WTC11 (cell line): ENCODE measurements around the gene NCKAP5. TPM values are rescaled to one million over a fixed set of nuclear protein-coding genes. Genes with fewer than 3 reads are reported as not detected.

Experiments used
- ATAC-seq: fragments of 200-7000 bp; cut with Tn5 transposase; 2 replicates; pipeline ENCODE4 v1.10.0; 2021; ENCODE audit warnings: mild to moderate bottlenecking, moderate library complexity
- CTCF ChIA-PET: fragments of 300-600 bp; sonication (Branson Sonifier 250); formaldehyde crosslinking; loops from one replicate; lab custom pipeline; 2021; ENCODE audit warnings: antibody characterized with exemption; lab: Charles Lee
- POLR2A ChIA-PET: fragments of 350-600 bp; sonication (Branson Sonifier 250); formaldehyde crosslinking; loops from one replicate; lab custom pipeline; 2021; ENCODE audit warnings: antibody characterized with exemption; lab: Charles Lee
- DNase-seq: peaks from one replicate; pipeline ENCODE4 v3.0.0; 2021; ENCODE audit warnings: low spot score
- H3K27ac Mint-ChIP-seq: 2 replicates; pipeline ENCODE4 v1.8.0; 2021; ENCODE audit warnings: mixed read lengths
- H3K27me3 Mint-ChIP-seq: 2 replicates; pipeline ENCODE4 v1.8.0; 2021; ENCODE audit warnings: low read depth, mild to moderate bottlenecking, moderate library complexity, mixed read lengths
- H3K36me3 Mint-ChIP-seq: 2 replicates; pipeline ENCODE4 v1.8.0; 2021; ENCODE audit warnings: mixed read lengths
- H3K4me1 Mint-ChIP-seq: 2 replicates; pipeline ENCODE4 v1.8.0; 2022; ENCODE audit warnings: mixed read lengths
- H3K4me3 Mint-ChIP-seq: 2 replicates; pipeline ENCODE4 v1.8.0; 2021; ENCODE audit warnings: mild to moderate bottlenecking, moderate library complexity, mixed read lengths
- H3K9me3 Mint-ChIP-seq: 2 replicates; pipeline ENCODE4 v1.8.0; 2021; ENCODE audit warnings: mixed read lengths
- ATF1 ChIP-seq: sonication (generic); formaldehyde crosslinking; IDR thresholded peaks from 2 replicates; pipeline ENCODE4 v1.8.1; 2023; ENCODE audit warnings: mild to moderate bottlenecking, moderate library complexity, missing genetic modification reagents
- HMGA2 ChIP-seq: fragments of 250-450 bp; sonication (Bioruptor Pico); IDR thresholded peaks from 2 replicates; pipeline ENCODE4 v1.4.0; 2021; ENCODE audit warnings: mild to moderate bottlenecking, moderate library complexity
- NR2C2 ChIP-seq: sonication (generic); formaldehyde crosslinking; IDR thresholded peaks from 2 replicates; pipeline ENCODE4 v1.8.0; 2022; ENCODE audit warnings: mild to moderate bottlenecking, missing genetic modification reagents
- RELA ChIP-seq: sonication (generic); formaldehyde crosslinking; IDR thresholded peaks from 2 replicates; pipeline ENCODE4 v1.8.1; 2022; ENCODE audit warnings: missing genetic modification reagents, mild to moderate bottlenecking, borderline replicate concordance
- SMAD3 ChIP-seq: sonication (generic); formaldehyde crosslinking; IDR thresholded peaks from 2 replicates; pipeline ENCODE4 v1.8.0; 2022; ENCODE audit warnings: missing genetic modification reagents, mild to moderate bottlenecking, borderline replicate concordance
- SOX15 ChIP-seq: fragments of 250-450 bp; sonication (Bioruptor Pico); IDR thresholded peaks from 2 replicates; pipeline ENCODE4 v1.9.0; 2021; ENCODE audit warnings: mild to moderate bottlenecking
- TCF7 ChIP-seq: sonication (generic); formaldehyde crosslinking; IDR thresholded peaks from 2 replicates; pipeline ENCODE4 v1.8.0; 2022; ENCODE audit warnings: mild to moderate bottlenecking, low read depth, missing genetic modification reagents, moderate library complexity
- TEAD1 ChIP-seq: sonication (generic); formaldehyde crosslinking; IDR thresholded peaks from 2 replicates; pipeline ENCODE4 v1.8.0; 2022; ENCODE audit warnings: mild to moderate bottlenecking, missing genetic modification reagents
- ZBTB21 ChIP-seq: sonication (generic); formaldehyde crosslinking; IDR thresholded peaks from 2 replicates; pipeline ENCODE4 v1.8.1; 2023; ENCODE audit warnings: mild to moderate bottlenecking, missing genetic modification reagents, borderline replicate concordance
- ZNF121 ChIP-seq: sonication (generic); formaldehyde crosslinking; IDR thresholded peaks from 2 replicates; pipeline ENCODE4 v1.8.0; 2023; ENCODE audit warnings: missing genetic modification reagents
- ZNF138 ChIP-seq: sonication (generic); formaldehyde crosslinking; conservative IDR thresholded peaks from 2 replicates; pipeline ENCODE4 v1.8.1; 2022; ENCODE audit warnings: mild to moderate bottlenecking, moderate library complexity, missing genetic modification reagents
- total RNA-seq: library from RNA; stranded (reverse); gene quantifications from 3 replicates; pipeline ENCODE4 v1.2.3, GENCODE V29; 2021
- TF ChIP-seq, protein P1 (sequence below): sonication (generic); formaldehyde crosslinking; IDR thresholded peaks from 2 replicates; pipeline ENCODE4 v1.8.0; 2022; ENCODE audit warnings: mild to moderate bottlenecking, missing genetic modification reagents
- TF ChIP-seq, protein P2 (sequence below): sonication (generic); formaldehyde crosslinking; IDR thresholded peaks from 2 replicates; pipeline ENCODE4 v1.8.1; 2023; ENCODE audit warnings: mild to moderate bottlenecking, missing genetic modification reagents
- TF ChIP-seq, protein P3 (sequence below): sonication (generic); formaldehyde crosslinking; IDR thresholded peaks from 2 replicates; pipeline ENCODE4 v1.8.0; 2023; ENCODE audit warnings: missing genetic modification reagents, mild to moderate bottlenecking, borderline replicate concordance
- TF ChIP-seq, protein P4 (sequence below): sonication (generic); formaldehyde crosslinking; IDR thresholded peaks from 2 replicates; pipeline ENCODE4 v1.8.1; 2022; ENCODE audit warnings: mild to moderate bottlenecking, moderate library complexity, missing genetic modification reagents
- TF ChIP-seq, protein P5 (sequence below): fragments of 200-600 bp; IDR thresholded peaks from 2 replicates; pipeline ENCODE4 v1.8.0; 2022; ENCODE audit warnings: antibody characterized with exemption
- TF ChIP-seq, protein P6 (sequence below): fragments of 250-450 bp; sonication (Bioruptor Pico); conservative IDR thresholded peaks from 2 replicates; pipeline ENCODE4 v1.9.0; 2021; ENCODE audit warnings: mild to moderate bottlenecking
- TF ChIP-seq, protein P7 (sequence below): fragments of 250-450 bp; sonication (Bioruptor Pico); IDR thresholded peaks from 2 replicates; pipeline ENCODE4 v2.1.2; 2022; ENCODE audit warnings: mild to moderate bottlenecking, moderate library complexity
- TF ChIP-seq, protein P8 (sequence below): sonication (generic); formaldehyde crosslinking; IDR thresholded peaks from 2 replicates; pipeline ENCODE4 v1.8.1; 2022; ENCODE audit warnings: low read depth, missing genetic modification reagents, borderline replicate concordance
- TF ChIP-seq, protein P9 (sequence below): sonication (generic); formaldehyde crosslinking; IDR thresholded peaks from 2 replicates; pipeline ENCODE4 v1.8.1; 2022; ENCODE audit warnings: mild to moderate bottlenecking, missing genetic modification reagents, moderate library complexity, borderline replicate concordance

The NCKAP5 gene
- total RNA-seq, 1 experiment from 2014 or later, result 0.55 TPM

DNA sequence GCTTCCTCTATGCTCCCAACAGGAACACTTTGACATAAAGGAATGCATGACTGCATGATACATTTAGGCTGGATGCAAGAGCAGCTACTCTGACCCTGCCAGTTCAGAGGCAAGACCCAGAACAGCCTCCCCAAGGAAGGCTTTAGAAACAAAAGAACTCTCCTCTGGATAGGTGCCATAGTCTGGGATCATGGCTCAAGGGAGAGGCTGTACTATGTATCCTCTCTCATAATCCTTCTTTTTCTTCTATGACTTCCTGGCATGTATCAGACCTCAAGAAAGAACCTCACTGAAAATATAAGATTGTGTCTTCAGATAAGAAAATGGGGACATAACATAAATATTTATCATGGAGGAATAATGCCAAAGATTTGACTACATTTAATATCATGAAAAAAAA is 704.3 kb downstream of the NCKAP5 start (continued):
- TF ChIP-seq TCF7 (CRISPR knock-in tag), result no peak
- TF ChIP-seq, protein P1, sequence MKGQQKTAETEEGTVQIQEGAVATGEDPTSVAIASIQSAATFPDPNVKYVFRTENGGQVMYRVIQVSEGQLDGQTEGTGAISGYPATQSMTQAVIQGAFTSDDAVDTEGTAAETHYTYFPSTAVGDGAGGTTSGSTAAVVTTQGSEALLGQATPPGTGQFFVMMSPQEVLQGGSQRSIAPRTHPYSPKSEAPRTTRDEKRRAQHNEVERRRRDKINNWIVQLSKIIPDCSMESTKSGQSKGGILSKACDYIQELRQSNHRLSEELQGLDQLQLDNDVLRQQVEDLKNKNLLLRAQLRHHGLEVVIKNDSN, result no peak
- no peak for TF ChIP-seq ZNF121 (CRISPR knock-in tag)
- no peak for TF ChIP-seq SOX15 (CRISPR knock-in tag)

DNA sequence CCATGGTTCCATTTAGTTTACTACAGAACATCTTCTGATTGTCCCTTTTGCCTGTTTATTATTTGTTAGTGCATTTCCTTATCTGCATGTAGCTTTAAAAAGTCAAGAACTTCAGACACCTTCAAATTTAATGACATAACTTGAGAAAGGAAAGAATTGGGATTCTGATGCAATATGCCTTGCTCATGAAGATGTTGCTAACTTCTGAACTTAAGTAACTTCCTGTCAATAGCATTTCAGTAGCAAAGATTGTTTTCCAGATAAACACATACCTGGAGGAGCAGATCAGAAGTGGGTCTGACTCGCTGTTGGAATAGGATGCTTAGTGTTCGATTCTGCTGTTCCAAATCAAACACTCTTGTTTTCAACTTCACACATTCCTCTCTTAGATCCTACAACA is 708.0 kb downstream of the NCKAP5 start:
- CTCF ChIA-PET, result no interaction called here
- no peak for ATAC-seq
- no peak overlapping the region for H3K27ac Mint-ChIP-seq
- H3K36me3 Mint-ChIP-seq, result no peaks in the 10 kb centered on the region
- H3K9me3 Mint-ChIP-seq, result no peaks in the 10 kb centered on the region
- POLR2A ChIA-PET, result no interaction called here
- no peak for DNase-seq
- peaks cover 19% of the 10 kb centered on the region for H3K4me1 Mint-ChIP-seq
- H3K27me3 Mint-ChIP-seq, result no peaks in the 10 kb centered on the region
- no peak overlapping the region for H3K4me3 Mint-ChIP-seq
- TF ChIP-seq, protein P2, sequence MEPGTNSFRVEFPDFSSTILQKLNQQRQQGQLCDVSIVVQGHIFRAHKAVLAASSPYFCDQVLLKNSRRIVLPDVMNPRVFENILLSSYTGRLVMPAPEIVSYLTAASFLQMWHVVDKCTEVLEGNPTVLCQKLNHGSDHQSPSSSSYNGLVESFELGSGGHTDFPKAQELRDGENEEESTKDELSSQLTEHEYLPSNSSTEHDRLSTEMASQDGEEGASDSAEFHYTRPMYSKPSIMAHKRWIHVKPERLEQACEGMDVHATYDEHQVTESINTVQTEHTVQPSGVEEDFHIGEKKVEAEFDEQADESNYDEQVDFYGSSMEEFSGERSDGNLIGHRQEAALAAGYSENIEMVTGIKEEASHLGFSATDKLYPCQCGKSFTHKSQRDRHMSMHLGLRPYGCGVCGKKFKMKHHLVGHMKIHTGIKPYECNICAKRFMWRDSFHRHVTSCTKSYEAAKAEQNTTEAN (CRISPR knock-in tag), result no peak
- TF ChIP-seq NR2C2 (CRISPR knock-in tag) (no peak), RELA (CRISPR knock-in tag) (no peak), HMGA2 (no peak), SMAD3 (no peak), ZNF138 (CRISPR knock-in tag) (no peak), ZBTB21 (CRISPR knock-in tag) (no peak), SOX15 (CRISPR knock-in tag) (no peak), TEAD1 (CRISPR knock-in tag) (no peak), ATF1 (CRISPR knock-in tag) (no peak)
- TF ChIP-seq, protein P3, sequence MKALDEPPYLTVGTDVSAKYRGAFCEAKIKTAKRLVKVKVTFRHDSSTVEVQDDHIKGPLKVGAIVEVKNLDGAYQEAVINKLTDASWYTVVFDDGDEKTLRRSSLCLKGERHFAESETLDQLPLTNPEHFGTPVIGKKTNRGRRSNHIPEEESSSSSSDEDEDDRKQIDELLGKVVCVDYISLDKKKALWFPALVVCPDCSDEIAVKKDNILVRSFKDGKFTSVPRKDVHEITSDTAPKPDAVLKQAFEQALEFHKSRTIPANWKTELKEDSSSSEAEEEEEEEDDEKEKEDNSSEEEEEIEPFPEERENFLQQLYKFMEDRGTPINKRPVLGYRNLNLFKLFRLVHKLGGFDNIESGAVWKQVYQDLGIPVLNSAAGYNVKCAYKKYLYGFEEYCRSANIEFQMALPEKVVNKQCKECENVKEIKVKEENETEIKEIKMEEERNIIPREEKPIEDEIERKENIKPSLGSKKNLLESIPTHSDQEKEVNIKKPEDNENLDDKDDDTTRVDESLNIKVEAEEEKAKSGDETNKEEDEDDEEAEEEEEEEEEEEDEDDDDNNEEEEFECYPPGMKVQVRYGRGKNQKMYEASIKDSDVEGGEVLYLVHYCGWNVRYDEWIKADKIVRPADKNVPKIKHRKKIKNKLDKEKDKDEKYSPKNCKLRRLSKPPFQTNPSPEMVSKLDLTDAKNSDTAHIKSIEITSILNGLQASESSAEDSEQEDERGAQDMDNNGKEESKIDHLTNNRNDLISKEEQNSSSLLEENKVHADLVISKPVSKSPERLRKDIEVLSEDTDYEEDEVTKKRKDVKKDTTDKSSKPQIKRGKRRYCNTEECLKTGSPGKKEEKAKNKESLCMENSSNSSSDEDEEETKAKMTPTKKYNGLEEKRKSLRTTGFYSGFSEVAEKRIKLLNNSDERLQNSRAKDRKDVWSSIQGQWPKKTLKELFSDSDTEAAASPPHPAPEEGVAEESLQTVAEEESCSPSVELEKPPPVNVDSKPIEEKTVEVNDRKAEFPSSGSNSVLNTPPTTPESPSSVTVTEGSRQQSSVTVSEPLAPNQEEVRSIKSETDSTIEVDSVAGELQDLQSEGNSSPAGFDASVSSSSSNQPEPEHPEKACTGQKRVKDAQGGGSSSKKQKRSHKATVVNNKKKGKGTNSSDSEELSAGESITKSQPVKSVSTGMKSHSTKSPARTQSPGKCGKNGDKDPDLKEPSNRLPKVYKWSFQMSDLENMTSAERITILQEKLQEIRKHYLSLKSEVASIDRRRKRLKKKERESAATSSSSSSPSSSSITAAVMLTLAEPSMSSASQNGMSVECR (CRISPR knock-in tag), result no peak
- TF ChIP-seq, protein P4, sequence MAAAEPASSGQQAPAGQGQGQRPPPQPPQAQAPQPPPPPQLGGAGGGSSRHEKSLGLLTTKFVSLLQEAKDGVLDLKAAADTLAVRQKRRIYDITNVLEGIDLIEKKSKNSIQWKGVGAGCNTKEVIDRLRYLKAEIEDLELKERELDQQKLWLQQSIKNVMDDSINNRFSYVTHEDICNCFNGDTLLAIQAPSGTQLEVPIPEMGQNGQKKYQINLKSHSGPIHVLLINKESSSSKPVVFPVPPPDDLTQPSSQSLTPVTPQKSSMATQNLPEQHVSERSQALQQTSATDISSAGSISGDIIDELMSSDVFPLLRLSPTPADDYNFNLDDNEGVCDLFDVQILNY (CRISPR knock-in tag), result no peak
- TF ChIP-seq, protein P5, sequence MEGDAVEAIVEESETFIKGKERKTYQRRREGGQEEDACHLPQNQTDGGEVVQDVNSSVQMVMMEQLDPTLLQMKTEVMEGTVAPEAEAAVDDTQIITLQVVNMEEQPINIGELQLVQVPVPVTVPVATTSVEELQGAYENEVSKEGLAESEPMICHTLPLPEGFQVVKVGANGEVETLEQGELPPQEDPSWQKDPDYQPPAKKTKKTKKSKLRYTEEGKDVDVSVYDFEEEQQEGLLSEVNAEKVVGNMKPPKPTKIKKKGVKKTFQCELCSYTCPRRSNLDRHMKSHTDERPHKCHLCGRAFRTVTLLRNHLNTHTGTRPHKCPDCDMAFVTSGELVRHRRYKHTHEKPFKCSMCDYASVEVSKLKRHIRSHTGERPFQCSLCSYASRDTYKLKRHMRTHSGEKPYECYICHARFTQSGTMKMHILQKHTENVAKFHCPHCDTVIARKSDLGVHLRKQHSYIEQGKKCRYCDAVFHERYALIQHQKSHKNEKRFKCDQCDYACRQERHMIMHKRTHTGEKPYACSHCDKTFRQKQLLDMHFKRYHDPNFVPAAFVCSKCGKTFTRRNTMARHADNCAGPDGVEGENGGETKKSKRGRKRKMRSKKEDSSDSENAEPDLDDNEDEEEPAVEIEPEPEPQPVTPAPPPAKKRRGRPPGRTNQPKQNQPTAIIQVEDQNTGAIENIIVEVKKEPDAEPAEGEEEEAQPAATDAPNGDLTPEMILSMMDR, result no peak
- TF ChIP-seq, protein P6, sequence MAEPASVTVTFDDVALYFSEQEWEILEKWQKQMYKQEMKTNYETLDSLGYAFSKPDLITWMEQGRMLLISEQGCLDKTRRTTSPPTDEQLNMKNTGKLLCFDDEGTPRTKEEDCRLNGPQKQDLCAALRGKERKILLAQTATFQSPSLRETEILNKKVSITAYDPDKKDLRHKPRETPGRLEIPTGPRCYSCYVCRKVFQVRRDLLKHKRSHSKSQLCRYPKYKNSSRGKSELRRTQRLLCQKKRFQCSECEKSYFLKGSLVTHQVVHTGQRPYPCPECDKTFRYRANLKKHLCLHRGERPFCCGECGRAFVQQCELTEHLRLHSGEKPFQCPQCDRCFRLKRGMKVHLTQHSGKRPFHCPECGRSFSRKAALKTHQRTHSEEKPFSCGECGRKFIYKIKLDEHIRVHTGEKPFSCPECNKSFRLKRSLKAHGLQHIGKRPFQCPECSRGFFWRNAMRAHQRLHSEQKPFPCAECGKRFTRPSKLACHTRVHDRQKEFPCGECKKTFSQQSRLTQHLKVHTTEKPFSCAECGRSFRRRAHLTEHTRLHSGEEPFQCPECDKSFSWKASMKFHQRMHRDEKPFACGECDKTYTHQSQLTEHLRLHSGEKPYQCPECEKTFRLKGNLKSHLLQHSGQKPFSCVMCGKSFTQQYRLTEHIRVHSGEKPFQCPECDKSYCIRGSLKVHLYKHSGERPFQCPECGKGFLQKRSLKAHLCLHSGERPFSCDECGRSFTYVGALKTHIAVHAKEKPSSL (CRISPR knock-in tag), result no peak
- TF ChIP-seq, protein P7, sequence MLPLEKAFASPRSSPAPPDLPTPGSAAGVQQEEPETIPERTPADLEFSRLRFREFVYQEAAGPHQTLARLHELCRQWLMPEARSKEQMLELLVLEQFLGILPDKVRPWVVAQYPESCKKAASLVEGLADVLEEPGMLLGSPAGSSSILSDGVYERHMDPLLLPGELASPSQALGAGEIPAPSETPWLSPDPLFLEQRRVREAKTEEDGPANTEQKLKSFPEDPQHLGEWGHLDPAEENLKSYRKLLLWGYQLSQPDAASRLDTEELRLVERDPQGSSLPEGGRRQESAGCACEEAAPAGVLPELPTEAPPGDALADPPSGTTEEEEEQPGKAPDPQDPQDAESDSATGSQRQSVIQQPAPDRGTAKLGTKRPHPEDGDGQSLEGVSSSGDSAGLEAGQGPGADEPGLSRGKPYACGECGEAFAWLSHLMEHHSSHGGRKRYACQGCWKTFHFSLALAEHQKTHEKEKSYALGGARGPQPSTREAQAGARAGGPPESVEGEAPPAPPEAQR (CRISPR knock-in tag), result no peak
- TF ChIP-seq, protein P1, result no peak
- TF ChIP-seq, protein P8, sequence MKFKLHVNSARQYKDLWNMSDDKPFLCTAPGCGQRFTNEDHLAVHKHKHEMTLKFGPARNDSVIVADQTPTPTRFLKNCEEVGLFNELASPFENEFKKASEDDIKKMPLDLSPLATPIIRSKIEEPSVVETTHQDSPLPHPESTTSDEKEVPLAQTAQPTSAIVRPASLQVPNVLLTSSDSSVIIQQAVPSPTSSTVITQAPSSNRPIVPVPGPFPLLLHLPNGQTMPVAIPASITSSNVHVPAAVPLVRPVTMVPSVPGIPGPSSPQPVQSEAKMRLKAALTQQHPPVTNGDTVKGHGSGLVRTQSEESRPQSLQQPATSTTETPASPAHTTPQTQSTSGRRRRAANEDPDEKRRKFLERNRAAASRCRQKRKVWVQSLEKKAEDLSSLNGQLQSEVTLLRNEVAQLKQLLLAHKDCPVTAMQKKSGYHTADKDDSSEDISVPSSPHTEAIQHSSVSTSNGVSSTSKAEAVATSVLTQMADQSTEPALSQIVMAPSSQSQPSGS (CRISPR knock-in tag), result no peak
- TF ChIP-seq, protein P9, sequence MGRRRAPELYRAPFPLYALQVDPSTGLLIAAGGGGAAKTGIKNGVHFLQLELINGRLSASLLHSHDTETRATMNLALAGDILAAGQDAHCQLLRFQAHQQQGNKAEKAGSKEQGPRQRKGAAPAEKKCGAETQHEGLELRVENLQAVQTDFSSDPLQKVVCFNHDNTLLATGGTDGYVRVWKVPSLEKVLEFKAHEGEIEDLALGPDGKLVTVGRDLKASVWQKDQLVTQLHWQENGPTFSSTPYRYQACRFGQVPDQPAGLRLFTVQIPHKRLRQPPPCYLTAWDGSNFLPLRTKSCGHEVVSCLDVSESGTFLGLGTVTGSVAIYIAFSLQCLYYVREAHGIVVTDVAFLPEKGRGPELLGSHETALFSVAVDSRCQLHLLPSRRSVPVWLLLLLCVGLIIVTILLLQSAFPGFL (CRISPR knock-in tag), result no peak
